IPS DF 4.7 (cell line): ENCODE data around the gene ROCK2.

Experiments
- DNase-seq: peaks from one replicate; pipeline ENCODE4 v3.0.0-alpha.2; 2013; ENCODE audit warnings: low spot score; ENCODE audit errors: extremely low read depth

The ROCK2 gene

GRCh38 chr2:11344342-11344955, at the start of gene ROCK2:
ROCK2 (minus strand) TSS chr2:11344636; CDS start chr2:11344136, 500 bp downstream.
- no peak for DNase-seq

GRCh38 chr2:11393711-11394236, 49.3 kb upstream of the ROCK2 start:
- DNase-seq = no peak

GRCh38 chr2:11391942-11392266, 47.5 kb upstream of the ROCK2 start:
- DNase-seq = no peak

- no peak for DNase-seq
These were observed 45.9 kb upstream of the ROCK2 start for GRCh38 chr2:11390399-11390658.

- DNase-seq = no peak
These were observed 45.3 kb upstream of the ROCK2 start for GRCh38 chr2:11389551-11390398.

GRCh38 chr2:11389052-11389420, 44.6 kb upstream of the ROCK2 start:
- no peak for DNase-seq

- DNase-seq = no peak
These were observed 44.0 kb upstream of the ROCK2 start for GRCh38 chr2:11388262-11389051.

- no peak for DNase-seq
These were observed 43.4 kb upstream of the ROCK2 start for GRCh38 chr2:11387843-11388242.

- DNase-seq = no peak
These were observed 42.6 kb upstream of the ROCK2 start for GRCh38 chr2:11387100-11387390.

- no peak for DNase-seq
These were observed 41.4 kb upstream of the ROCK2 start for GRCh38 chr2:11385847-11386246.

GRCh38 chr2:11385216-11385615, 40.8 kb upstream of the ROCK2 start:
- no peak for DNase-seq

GRCh38 chr2:11379558-11379957, 35.1 kb upstream of the ROCK2 start:
- DNase-seq = no peak

- no peak for DNase-seq
These were observed 33.6 kb upstream of the ROCK2 start for GRCh38 chr2:11377928-11378545.

- DNase-seq = no peak
These were observed 31.6 kb upstream of the ROCK2 start for GRCh38 chr2:11376071-11376470.

GRCh38 chr2:11375689-11376027, 31.2 kb upstream of the ROCK2 start:
- no peak for DNase-seq

GRCh38 chr2:11375025-11375688, 30.7 kb upstream of the ROCK2 start:
- DNase-seq = no peak

GRCh38 chr2:11373096-11373495, 28.7 kb upstream of the ROCK2 start:
- no peak for DNase-seq

- no peak for DNase-seq
These were observed 26.9 kb upstream of the ROCK2 start for GRCh38 chr2:11371092-11371937.

GRCh38 chr2:11370377-11371091, 26.1 kb upstream of the ROCK2 start:
- DNase-seq = no peak

GRCh38 chr2:11368059-11368572, 23.7 kb upstream of the ROCK2 start:
- DNase-seq = no peak
